ENCODE measurements around the gene MDGA2. TPM values are rescaled to one million over a fixed set of nuclear protein-coding genes. Genes with fewer than 3 reads are reported as not detected.

The MDGA2 gene
- total and polyA plus RNA-seq, 12 donors, result 0.05 to 0.15 TPM; not detected in 10

- intact Hi-C loops (cut with DNase I), result no loop called here
- TF ChIP-seq CTCF (IDR thresholded peaks at IDR 0.05), result no peak
- no peak overlapping the region for H3K4me3 ChIP-seq
- H3K27ac ChIP-seq, result no peak overlapping the region
- no peak for DNase-seq
- WGBS, 2 donors, result 81 to 90% methylated on average over 2 of the region's 2 CpGs
- no peak for ATAC-seq
- H3K4me1 ChIP-seq, result no peaks in the 10 kb centered on the region
- H3K27me3 ChIP-seq, result no peaks in the 10 kb centered on the region
- H3K36me3 ChIP-seq, result no peaks in the 10 kb centered on the region
- H3K9me3 ChIP-seq, result no peaks in the 10 kb centered on the region
Observed at GRCh38 chr14:47020500-47020899, 654.9 kb downstream of the MDGA2 start.

- WGBS, 2 donors, result 61 to 63% methylated on average over 6 of the region's 6 CpGs
- no peak for TF ChIP-seq CTCF (IDR thresholded peaks at IDR 0.05)
- DNase-seq, result no peak
- H3K4me1 ChIP-seq, result no peaks in the 10 kb centered on the region
- no peak overlapping the region for H3K27ac ChIP-seq
- no peaks in the 10 kb centered on the region for H3K9me3 ChIP-seq
- ATAC-seq, result no peak
- no peak overlapping the region for H3K4me3 ChIP-seq
- intact Hi-C loops (cut with DNase I), result no loop called here
- H3K36me3 ChIP-seq, result no peaks in the 10 kb centered on the region
- no peaks in the 10 kb centered on the region for H3K27me3 ChIP-seq
Observed at GRCh38 chr14:47012533-47013280, 662.7 kb downstream of the MDGA2 start.

GRCh38 chr14:47009615-47010014, 665.8 kb downstream of the MDGA2 start:
- H3K36me3 ChIP-seq, result no peaks in the 10 kb centered on the region
- ATAC-seq (no peak), DNase-seq (no peak)
- H3K4me3 ChIP-seq, result no peak overlapping the region
- intact Hi-C loops (cut with DNase I), result no loop called here
- H3K27me3 ChIP-seq, result no peaks in the 10 kb centered on the region
- TF ChIP-seq CTCF (IDR thresholded peaks at IDR 0.05), result no peak
- WGBS, 2 donors, result 51 to 62% methylated on average over 3 of the region's 3 CpGs
- no peak overlapping the region for H3K27ac ChIP-seq
- no peaks in the 10 kb centered on the region for H3K4me1 ChIP-seq
- H3K9me3 ChIP-seq, result no peaks in the 10 kb centered on the region

GRCh38 chr14:47008732-47009131, 666.7 kb downstream of the MDGA2 start:
- ATAC-seq, result no peak
- Histone ChIP-seq H3K27ac (no peak overlapping the region), H3K27me3 (no peaks in the 10 kb centered on the region), H3K9me3 (no peaks in the 10 kb centered on the region), H3K36me3 (no peaks in the 10 kb centered on the region), H3K4me3 (no peak overlapping the region), H3K4me1 (no peaks in the 10 kb centered on the region)
- intact Hi-C loops (cut with DNase I), result no loop called here
- TF ChIP-seq CTCF (IDR thresholded peaks at IDR 0.05), result no peak
- no peak for DNase-seq
- WGBS, 2 donors, result 94 to 96% methylated on average over 2 of the region's 2 CpGs
